Ascending aorta (tissue), 2 donors: ENCODE measurements around the gene GGACT. TPM values are rescaled to one million over a fixed set of nuclear protein-coding genes. Genes with fewer than 3 reads are reported as not detected.

Experiments used
- DNase-seq, 2 donors: peaks; one replicate each; pipeline ENCODE4 v3.0.0-alpha.2; 2019; ENCODE audit warnings: low spot score in 2 of 2
- H3K27ac ChIP-seq, 2 donors: fragments of 200-600 bp; sonication (generic); one replicate each; pipeline ENCODE4 v1.5.1; 2016 to 2017; ENCODE audit warnings: mild to moderate bottlenecking in 1 of 2
- H3K27me3 ChIP-seq: fragments of 200-600 bp; sonication (generic); one replicate; pipeline ENCODE4 v1.5.1; 2017
- H3K36me3 ChIP-seq, 2 donors: fragments of 200-600 bp; sonication (generic); one replicate each; pipeline ENCODE4 v1.5.1; 2016
- H3K4me1 ChIP-seq, 2 donors: fragments of 200-600 bp; sonication (generic); one replicate each; pipeline ENCODE4 v1.5.1; 2016 to 2017; ENCODE audit warnings: mild to moderate bottlenecking in 1 of 2
- H3K4me3 ChIP-seq, 2 donors: fragments of 200-600 bp; sonication (generic); one replicate each; pipeline ENCODE4 v1.5.1; 2016 to 2017; ENCODE audit warnings: mild to moderate bottlenecking in 1 of 2
- H3K9me3 ChIP-seq, 2 donors: fragments of 200-600 bp; sonication (generic); one replicate each; pipeline ENCODE4 v1.5.1; 2016
- CTCF ChIP-seq, 3 experiments: fragments of 200-600 bp in 2 of 3; fragments of 450-650 bp in 1 of 3; sonication (generic) in 2 of 3; IDR thresholded peaks; one replicate each; pipeline ENCODE4 v1.5.1; 2016 to 2019; ENCODE audit warnings: antibody characterized with exemption in 3 of 3, mild to moderate bottlenecking in 1 of 3, moderate library complexity in 1 of 3
- intact Hi-C: fragments of 100-400 bp; cut with DNase I; formaldehyde crosslinking; loops from one replicate; pipeline ENCODE4 v1.15.1; 2023
- total RNA-seq: library from RNA; depleted of rRNA; stranded (reverse); fragments of >200 nt; gene quantifications from one replicate; pipeline ENCODE4 v1.1.0, GENCODE V29; 2016

Gene GGACT
- total RNA-seq, 1 donor from 2014 or later, result 1.2 TPM

- no peak overlapping the region for H3K27ac ChIP-seq
- H3K4me3 ChIP-seq, result no peak overlapping the region
- H3K36me3 ChIP-seq, result no peaks in the 10 kb centered on the region
- no peaks in the 10 kb centered on the region for H3K27me3 ChIP-seq
- no peak for TF ChIP-seq CTCF (IDR thresholded peaks at IDR 0.05)
- intact Hi-C loops, result no loop called here
- no peaks in the 10 kb centered on the region for H3K4me1 ChIP-seq
- DNase-seq, result no peak
- H3K9me3 ChIP-seq, result no peaks in the 10 kb centered on the region
Measured at GRCh38 chr13:100541897-100542825, 46.4 kb downstream of the GGACT start.

DNA sequence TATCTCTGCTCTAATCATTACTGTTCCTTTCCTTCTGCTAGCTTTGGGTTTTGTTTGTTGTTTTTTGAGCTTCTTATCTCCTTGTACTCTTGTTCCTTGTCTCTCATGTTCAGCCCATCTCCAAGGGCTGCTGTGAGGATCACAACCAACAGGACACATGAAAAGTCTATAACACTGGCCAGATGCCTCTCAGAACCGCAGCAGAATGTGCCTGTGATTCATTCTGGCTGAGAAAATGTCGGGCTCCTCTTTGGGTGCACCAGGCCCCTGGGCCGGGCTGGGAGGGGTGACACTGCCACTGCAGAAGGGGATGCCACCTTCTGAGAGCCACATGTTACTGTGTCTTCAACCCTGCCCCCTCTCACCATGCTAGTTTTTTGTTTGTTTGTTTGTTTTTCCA is 48.0 kb downstream of the GGACT start:
- DNase-seq, result no peak
- H3K9me3 ChIP-seq, result no peaks in the 10 kb centered on the region
- no peak for TF ChIP-seq CTCF (IDR thresholded peaks at IDR 0.05)
- H3K36me3 ChIP-seq, result no peaks in the 10 kb centered on the region
- H3K4me3 ChIP-seq, result no peak overlapping the region
- intact Hi-C loops, result no loop called here
- H3K27me3 ChIP-seq, result no peaks in the 10 kb centered on the region
- H3K27ac ChIP-seq, result no peak overlapping the region
- H3K4me1 ChIP-seq, result no peaks in the 10 kb centered on the region

DNA sequence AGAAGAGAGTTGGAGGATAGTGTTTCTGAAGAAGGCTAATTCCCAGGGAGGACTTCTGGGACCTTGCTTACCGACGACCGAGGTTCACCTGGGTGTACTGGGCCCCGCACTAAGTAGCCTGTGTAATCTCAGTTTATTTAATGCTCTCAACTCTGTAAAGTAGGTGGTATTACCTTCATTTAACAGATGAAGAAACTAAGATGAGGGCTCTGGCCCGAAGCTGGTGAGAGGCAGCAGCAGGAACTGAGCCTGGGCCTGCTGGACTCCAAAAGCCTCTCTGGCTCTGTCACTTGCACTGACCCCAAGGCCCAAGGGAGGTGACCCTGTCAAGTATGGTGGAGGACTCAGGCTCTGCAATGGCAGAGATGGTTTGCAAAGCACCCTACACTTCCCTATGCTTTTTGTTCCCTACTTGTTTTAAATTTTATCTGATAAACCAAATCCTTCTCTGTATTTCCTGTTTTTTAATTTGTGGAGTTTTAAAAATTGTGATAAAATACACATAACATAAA is 50.6 kb downstream of the GGACT start:
- Histone ChIP-seq H3K27ac (no peak overlapping the region), H3K36me3 (peaks cover 0 to 3% of the 10 kb centered on the region in 2 donors), H3K4me1 (no peaks in the 10 kb centered on the region), H3K4me3 (no peak overlapping the region), H3K27me3 (no peaks in the 10 kb centered on the region), H3K9me3 (no peaks in the 10 kb centered on the region)
- intact Hi-C loops, result no loop called here
- TF ChIP-seq CTCF (IDR thresholded peaks at IDR 0.05), result no peak
- no peak for DNase-seq

DNA sequence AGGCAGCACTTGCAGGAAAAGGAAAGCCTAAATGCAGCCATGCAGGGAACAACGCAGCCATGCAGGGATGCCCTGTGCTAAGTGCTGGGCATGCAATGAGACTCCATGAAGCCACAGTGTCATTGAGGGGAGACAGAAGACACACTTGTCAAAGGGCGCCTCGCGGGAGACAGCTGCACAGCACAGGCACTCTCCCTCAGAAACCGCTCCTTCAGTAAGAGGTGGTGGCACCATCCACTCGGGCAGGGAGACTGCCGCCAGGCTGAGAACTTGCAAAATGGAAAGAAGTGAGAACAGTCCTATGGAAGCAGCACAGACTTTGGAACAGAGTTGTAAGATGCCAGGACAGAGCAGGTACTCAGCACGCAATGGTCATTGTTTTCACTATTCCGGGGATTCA is 51.1 kb downstream of the GGACT start:
- no peaks in the 10 kb centered on the region for H3K4me1 ChIP-seq
- H3K27me3 ChIP-seq, result no peaks in the 10 kb centered on the region
- no peak overlapping the region for H3K4me3 ChIP-seq
- H3K9me3 ChIP-seq, result no peaks in the 10 kb centered on the region
- peaks cover 0 to 6% of the 10 kb centered on the region in 2 donors for H3K36me3 ChIP-seq
- H3K27ac ChIP-seq, result no peak overlapping the region
- DNase-seq, result no peak
- intact Hi-C loops, result no loop called here
- no peak for TF ChIP-seq CTCF (IDR thresholded peaks at IDR 0.05)

DNA sequence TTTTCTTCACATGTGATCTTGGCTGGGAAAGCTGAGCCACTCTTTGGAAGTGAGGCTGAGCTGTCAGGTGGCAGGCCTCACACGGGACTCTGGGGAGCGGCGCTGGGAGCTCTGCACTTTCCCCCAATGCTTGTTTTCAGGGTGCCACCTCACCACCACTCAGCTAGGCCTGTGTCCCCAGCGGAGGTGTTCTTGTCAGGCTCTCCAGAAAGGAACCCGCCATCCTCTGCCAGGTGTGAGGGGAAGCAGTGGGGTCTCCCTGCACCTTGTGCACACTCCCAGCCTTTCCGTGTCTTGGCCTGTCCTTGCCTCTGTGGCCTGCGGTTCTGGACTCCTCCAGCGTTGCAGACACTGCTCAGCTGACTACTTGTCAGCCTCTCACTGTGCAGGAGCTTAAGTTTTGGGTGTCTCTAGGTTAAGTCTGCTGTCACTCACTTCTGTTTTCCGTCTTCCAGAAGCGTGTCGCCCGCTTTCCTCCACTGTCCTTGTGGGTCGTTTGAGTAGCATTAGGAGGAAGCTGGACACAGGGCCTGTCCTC is 51.9 kb downstream of the GGACT start:
- H3K4me3 ChIP-seq, result no peak overlapping the region
- H3K27ac ChIP-seq, result no peak overlapping the region
- no peak for TF ChIP-seq CTCF (IDR thresholded peaks at IDR 0.05)
- no peaks in the 10 kb centered on the region for H3K4me1 ChIP-seq
- intact Hi-C loops, result no loop called here
- DNase-seq, result no peak
- H3K27me3 ChIP-seq, result no peaks in the 10 kb centered on the region
- peaks cover 0 to 14% of the 10 kb centered on the region in 2 donors for H3K36me3 ChIP-seq
- no peaks in the 10 kb centered on the region for H3K9me3 ChIP-seq
